Measurements from ENCODE around the gene UGT1A4.
A peak's percentile ranks its signal among the peaks of the same experiment; 100 is the strongest.
"Not testable (repeated sequence)": the region's sequence is repeated elsewhere in the genome, so short reads cannot be mapped to it uniquely, and the experiment has no call there.

Gene UGT1A4

DNA sequence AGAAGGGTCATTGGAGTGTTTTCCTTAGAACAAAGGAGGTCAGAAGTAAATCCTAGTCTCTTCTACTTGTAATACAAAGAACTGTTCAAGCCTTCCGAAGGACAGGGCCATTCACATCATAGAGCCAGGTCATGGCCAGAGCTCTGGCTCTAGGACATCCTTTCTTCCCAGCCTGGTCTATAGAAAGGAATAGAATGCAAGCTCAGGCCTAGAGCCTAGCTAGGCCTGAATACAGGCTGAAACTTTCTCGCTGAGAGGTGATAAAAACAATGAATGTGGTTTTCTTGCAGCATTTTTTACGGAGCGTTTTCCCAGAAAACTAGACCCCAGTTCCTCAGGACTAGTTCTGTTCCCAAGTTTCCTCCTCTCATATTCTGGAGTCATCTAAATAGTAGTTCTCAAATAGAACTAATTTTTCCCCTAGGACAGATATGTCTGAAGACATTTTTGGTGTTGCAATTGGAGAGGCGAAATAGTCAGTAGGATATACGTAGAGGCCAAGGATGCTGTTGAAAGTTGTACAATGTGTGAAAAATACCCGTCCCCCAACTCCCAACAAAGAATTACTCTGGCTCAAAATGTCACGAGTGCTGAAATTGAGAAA lies 19.0 kb upstream of the UGT1A4 start:
- Histone ChIP-seq H3K27ac (ENCODE audit: insufficient read depth, low read depth, low read length, poor library complexity, severe bottlenecking) (peak overlapping the region; percentile 50), H3K27me3 (ENCODE audit: control insufficient read depth, insufficient read depth, low read length, poor library complexity, severe bottlenecking) (no peaks in the 10 kb centered on the region), H3K36me3 (ENCODE audit: control insufficient read depth, insufficient read depth, low read length) (no peaks in the 10 kb centered on the region), H3K4me1 (ENCODE audit: control insufficient read depth, insufficient read depth, low read length) (peaks cover 8% of the 10 kb centered on the region), H3K4me3 (ENCODE audit: insufficient read depth, low read depth, low read length) (no peak overlapping the region), H3K9me3 (ENCODE audit: control insufficient read depth, low read length) (no peaks in the 10 kb centered on the region)
- 83 to 84% methylated on average over 8 of the region's 8 CpGs for whole genome bisulfite sequencing, 2 experiments

DNA sequence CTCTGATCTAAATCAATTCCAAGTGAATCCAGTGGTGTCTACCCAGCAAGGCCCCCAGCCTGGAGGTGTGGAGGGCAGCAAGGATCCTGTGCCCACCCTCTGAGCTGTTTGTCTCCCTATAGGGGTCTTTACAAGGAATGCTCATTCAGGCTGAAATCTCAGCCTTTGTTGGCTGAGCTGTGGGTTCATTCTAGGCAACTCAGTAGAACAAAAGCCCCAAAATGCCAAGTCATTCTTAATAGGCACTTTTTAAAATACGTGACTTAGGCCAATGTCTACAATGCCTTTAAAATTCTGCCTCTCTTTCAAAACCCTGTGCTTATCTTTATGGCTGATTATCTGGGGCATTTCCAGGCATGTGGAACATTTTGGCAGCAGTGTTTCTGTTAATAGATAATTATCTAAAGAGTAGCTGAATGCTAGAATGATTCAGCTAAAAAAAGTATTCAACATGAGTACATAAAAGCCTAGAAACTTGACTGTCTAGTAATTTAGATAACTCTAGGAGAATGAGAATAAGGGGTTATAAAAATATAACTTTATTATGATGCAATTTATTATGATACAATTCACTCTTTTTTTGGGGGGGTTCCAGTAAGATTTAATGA lies 18.4 kb upstream of the UGT1A4 start:
- H3K27ac ChIP-seq (ENCODE audit: insufficient read depth, low read depth, low read length, poor library complexity, severe bottlenecking) = peak overlapping the region; percentile 89

DNA sequence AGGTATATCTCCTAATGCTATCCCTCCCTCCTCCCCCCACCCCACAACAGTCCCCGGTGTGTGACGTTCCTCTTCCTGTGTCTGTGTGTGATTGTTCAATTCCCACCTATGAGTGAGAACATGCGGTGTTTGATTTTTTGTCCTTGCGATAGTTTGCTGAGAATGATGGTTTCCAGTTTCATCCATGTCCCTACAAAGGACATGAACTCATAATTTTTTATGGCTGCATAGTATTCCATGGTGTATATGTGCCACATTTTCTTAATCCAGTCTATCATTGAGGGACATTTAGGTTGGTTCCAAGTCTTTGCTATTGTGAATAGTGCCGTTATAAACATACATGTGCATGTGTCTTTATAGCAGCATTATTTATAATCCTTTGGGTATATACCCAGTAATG lies 17.7 kb upstream of the UGT1A4 start:
- H3K36me3 ChIP-seq (ENCODE audit: control insufficient read depth, insufficient read depth, low read length); H3K4me1 ChIP-seq (ENCODE audit: control insufficient read depth, insufficient read depth, low read length); H3K9me3 ChIP-seq (ENCODE audit: control insufficient read depth, low read length): not testable (repeated sequence)

More for the DNA sequence above, 18.4 kb upstream of the UGT1A4 start:
- H3K4me1 ChIP-seq (ENCODE audit: control insufficient read depth, insufficient read depth, low read length) = peaks cover 8% of the 10 kb centered on the region
- H3K36me3 ChIP-seq (ENCODE audit: control insufficient read depth, insufficient read depth, low read length) = no peaks in the 10 kb centered on the region
- no peak overlapping the region for H3K4me3 ChIP-seq (ENCODE audit: insufficient read depth, low read depth, low read length)
- H3K9me3 ChIP-seq (ENCODE audit: control insufficient read depth, low read length) = no peaks in the 10 kb centered on the region
- H3K27me3 ChIP-seq (ENCODE audit: control insufficient read depth, insufficient read depth, low read length, poor library complexity, severe bottlenecking) = no peaks in the 10 kb centered on the region
- 0 to 9% methylated on average over 1 of the region's 1 CpG for WGBS, 2 experiments

DNA sequence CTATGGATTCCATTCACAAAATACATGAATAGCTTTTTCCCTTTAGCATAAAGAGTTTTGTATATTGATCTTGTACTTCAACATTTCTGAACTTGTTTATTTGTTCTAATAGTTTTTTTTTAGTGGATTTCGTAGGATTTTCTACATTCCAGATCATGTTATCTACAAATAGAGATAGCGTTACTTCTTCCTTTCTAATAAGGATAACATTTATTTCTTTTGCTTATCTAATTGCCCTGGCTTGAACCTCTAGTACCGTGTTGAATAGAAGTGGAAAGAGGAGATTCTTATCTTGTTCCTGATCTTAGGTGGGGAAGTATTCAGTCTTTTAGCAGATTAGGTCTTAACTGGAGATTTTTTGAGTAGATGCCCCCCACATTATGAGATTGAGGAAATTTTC lies 16.3 kb upstream of the UGT1A4 start:
- H3K4me3 ChIP-seq (ENCODE audit: insufficient read depth, low read depth, low read length) = no peak overlapping the region
- no peak overlapping the region for H3K27ac ChIP-seq (ENCODE audit: insufficient read depth, low read depth, low read length, poor library complexity, severe bottlenecking)
- H3K9me3 ChIP-seq (ENCODE audit: control insufficient read depth, low read length) = no peaks in the 10 kb centered on the region
- 91 to 94% methylated on average over 1 of the region's 3 CpGs for WGBS, 2 experiments
- peaks cover 8% of the 10 kb centered on the region for H3K4me1 ChIP-seq (ENCODE audit: control insufficient read depth, insufficient read depth, low read length)
- H3K36me3 ChIP-seq (ENCODE audit: control insufficient read depth, insufficient read depth, low read length) = no peaks in the 10 kb centered on the region
- no peaks in the 10 kb centered on the region for H3K27me3 ChIP-seq (ENCODE audit: control insufficient read depth, insufficient read depth, low read length, poor library complexity, severe bottlenecking)

More for the DNA sequence above, 17.7 kb upstream of the UGT1A4 start:
- not testable (repeated sequence) for H3K4me3 ChIP-seq (ENCODE audit: insufficient read depth, low read depth, low read length); H3K27ac ChIP-seq (ENCODE audit: insufficient read depth, low read depth, low read length, poor library complexity, severe bottlenecking); H3K27me3 ChIP-seq (ENCODE audit: control insufficient read depth, insufficient read depth, low read length, poor library complexity, severe bottlenecking)
- WGBS, 2 experiments = 100% methylated on average over 1 of the region's 5 CpGs; no CpG with 5 or more reads in 1 of the 2 experiments

DNA sequence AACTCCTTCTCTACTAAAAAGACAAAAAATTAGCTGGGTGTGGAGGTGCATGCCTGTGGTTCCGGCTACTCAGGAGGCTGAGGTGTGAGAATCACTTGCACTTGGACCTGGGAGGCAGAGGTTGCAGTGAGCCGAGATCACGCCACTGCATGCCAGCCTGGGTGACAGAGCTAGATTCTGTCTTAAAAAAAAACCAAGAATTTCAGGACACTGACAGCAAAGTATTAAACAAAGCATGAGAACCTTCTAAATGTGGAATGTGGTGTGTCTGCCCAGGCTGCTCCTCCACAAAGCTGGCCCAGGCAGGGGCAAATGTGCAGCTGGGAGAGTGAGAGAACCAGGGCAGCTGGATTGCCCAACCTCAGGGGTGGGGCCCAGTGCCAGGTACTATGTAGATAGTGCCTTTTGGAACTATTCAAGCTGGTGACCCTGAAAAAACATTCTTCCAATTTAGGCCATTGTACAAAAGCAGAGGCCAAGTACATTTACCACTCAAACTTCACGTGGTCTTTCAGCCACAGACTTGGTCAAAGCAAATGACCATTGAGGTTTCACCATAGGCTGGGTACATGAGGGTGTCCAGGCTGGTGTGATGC lies 12.5 kb upstream of the UGT1A4 start:
- 70 to 73% methylated on average over 4 of the region's 4 CpGs for WGBS, 2 experiments
- Histone ChIP-seq H3K4me1 (ENCODE audit: control insufficient read depth, insufficient read depth, low read length) (no peaks in the 10 kb centered on the region), H3K27me3 (ENCODE audit: control insufficient read depth, insufficient read depth, low read length, poor library complexity, severe bottlenecking) (no peaks in the 10 kb centered on the region), H3K9me3 (ENCODE audit: control insufficient read depth, low read length) (no peaks in the 10 kb centered on the region), H3K27ac (ENCODE audit: insufficient read depth, low read depth, low read length, poor library complexity, severe bottlenecking) (no peak overlapping the region), H3K36me3 (ENCODE audit: control insufficient read depth, insufficient read depth, low read length) (no peaks in the 10 kb centered on the region), H3K4me3 (ENCODE audit: insufficient read depth, low read depth, low read length) (no peak overlapping the region)

DNA sequence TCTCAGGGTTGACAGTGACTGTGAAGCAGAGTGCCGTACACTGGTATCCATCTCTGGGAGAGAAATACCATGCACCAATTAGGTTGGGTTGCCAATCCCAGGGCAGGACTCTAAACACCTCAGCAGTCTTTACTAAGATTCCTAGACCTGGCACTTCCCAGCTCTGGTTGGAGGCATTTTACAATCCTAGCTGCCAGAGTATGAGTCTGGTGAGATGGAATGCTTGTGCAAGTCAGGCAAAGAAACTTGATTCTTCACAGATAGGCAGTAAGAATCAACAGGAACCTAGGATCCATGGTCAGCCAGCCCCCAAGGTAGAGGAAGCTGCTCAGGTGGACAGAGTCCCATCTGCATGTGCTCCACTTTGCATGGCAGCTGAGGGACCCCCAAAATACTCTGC lies 11.8 kb upstream of the UGT1A4 start:
- no peaks in the 10 kb centered on the region for H3K36me3 ChIP-seq (ENCODE audit: control insufficient read depth, insufficient read depth, low read length)
- H3K4me1 ChIP-seq (ENCODE audit: control insufficient read depth, insufficient read depth, low read length) = no peaks in the 10 kb centered on the region
- no peak overlapping the region for H3K27ac ChIP-seq (ENCODE audit: insufficient read depth, low read depth, low read length, poor library complexity, severe bottlenecking)

DNA sequence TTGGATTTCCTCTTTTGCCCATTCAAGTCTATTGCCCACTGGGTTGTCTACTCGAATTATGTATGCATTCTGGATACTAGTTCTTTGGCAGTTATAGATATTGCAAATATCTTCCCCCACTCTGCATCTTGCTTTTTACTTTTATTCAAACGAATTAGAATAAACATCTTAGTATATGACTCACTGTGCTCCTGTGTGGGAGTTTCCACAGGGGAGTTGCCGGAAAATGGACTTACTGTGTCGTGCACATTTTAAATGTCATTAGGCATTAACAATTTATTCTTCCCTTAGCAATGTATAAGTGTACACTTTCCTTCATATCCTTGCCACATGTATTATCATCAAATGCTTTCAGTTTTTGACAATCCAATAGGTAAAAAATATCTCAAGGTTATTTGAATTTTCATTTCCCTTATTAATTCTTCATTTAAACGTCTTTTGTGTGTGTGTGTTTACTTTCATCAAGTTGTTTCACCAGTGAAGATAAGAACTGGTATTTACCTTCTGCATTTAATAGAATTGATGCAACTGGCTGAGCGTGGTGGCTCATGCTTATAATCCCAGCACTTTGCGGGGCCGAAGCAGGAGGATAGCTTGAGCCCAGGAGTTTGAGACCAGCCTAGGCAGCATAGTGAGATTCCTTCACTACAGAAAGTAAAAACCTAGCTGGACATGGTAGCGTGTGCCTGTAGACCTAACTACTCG lies 10.4 kb upstream of the UGT1A4 start:
- no peaks in the 10 kb centered on the region for H3K4me1 ChIP-seq (ENCODE audit: control insufficient read depth, insufficient read depth, low read length)
- H3K4me3 ChIP-seq (ENCODE audit: insufficient read depth, low read depth, low read length) = no peak overlapping the region
- no peaks in the 10 kb centered on the region for H3K9me3 ChIP-seq (ENCODE audit: control insufficient read depth, low read length)
- H3K36me3 ChIP-seq (ENCODE audit: control insufficient read depth, insufficient read depth, low read length) = no peaks in the 10 kb centered on the region
- WGBS, 2 experiments = 86 to 92% methylated on average over 8 to 10 of the region's 10 CpGs
- H3K27ac ChIP-seq (ENCODE audit: insufficient read depth, low read depth, low read length, poor library complexity, severe bottlenecking) = no peak overlapping the region
- no peaks in the 10 kb centered on the region for H3K27me3 ChIP-seq (ENCODE audit: control insufficient read depth, insufficient read depth, low read length, poor library complexity, severe bottlenecking)

More for the DNA sequence above, 11.8 kb upstream of the UGT1A4 start:
- H3K27me3 ChIP-seq (ENCODE audit: control insufficient read depth, insufficient read depth, low read length, poor library complexity, severe bottlenecking) = no peaks in the 10 kb centered on the region
- no peak overlapping the region for H3K4me3 ChIP-seq (ENCODE audit: insufficient read depth, low read depth, low read length)
- 48 to 50% methylated on average over 1 of the region's 1 CpG for WGBS, 2 experiments
- H3K9me3 ChIP-seq (ENCODE audit: control insufficient read depth, low read length) = no peaks in the 10 kb centered on the region

DNA sequence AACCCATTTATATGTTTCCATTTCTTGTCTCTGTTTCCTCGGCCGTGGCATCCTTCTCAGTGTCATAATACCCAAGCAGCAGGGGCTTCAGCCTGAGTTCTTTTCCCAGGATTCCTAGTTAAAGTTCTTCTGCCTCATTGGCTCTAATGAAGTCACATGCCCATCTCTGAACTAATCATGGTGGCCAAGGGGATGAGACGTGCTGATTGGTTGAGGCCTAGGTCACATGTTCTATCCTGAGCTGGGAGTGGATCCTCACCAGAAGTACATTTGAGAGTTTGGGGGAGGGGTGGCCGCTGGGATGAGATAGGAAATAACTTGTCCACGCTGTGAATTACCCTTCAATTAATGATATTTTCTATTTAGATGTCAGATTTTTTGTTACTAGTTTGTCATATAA lies 9.6 kb upstream of the UGT1A4 start:
- no peaks in the 10 kb centered on the region for H3K9me3 ChIP-seq (ENCODE audit: control insufficient read depth, low read length)
- 92 to 97% methylated on average over 3 to 4 of the region's 5 CpGs for WGBS, 2 experiments
- no peak overlapping the region for H3K27ac ChIP-seq (ENCODE audit: insufficient read depth, low read depth, low read length, poor library complexity, severe bottlenecking)
- no peak overlapping the region for H3K4me3 ChIP-seq (ENCODE audit: insufficient read depth, low read depth, low read length)
- no peaks in the 10 kb centered on the region for H3K4me1 ChIP-seq (ENCODE audit: control insufficient read depth, insufficient read depth, low read length)
- H3K27me3 ChIP-seq (ENCODE audit: control insufficient read depth, insufficient read depth, low read length, poor library complexity, severe bottlenecking) = no peaks in the 10 kb centered on the region
- H3K36me3 ChIP-seq (ENCODE audit: control insufficient read depth, insufficient read depth, low read length) = no peaks in the 10 kb centered on the region

DNA sequence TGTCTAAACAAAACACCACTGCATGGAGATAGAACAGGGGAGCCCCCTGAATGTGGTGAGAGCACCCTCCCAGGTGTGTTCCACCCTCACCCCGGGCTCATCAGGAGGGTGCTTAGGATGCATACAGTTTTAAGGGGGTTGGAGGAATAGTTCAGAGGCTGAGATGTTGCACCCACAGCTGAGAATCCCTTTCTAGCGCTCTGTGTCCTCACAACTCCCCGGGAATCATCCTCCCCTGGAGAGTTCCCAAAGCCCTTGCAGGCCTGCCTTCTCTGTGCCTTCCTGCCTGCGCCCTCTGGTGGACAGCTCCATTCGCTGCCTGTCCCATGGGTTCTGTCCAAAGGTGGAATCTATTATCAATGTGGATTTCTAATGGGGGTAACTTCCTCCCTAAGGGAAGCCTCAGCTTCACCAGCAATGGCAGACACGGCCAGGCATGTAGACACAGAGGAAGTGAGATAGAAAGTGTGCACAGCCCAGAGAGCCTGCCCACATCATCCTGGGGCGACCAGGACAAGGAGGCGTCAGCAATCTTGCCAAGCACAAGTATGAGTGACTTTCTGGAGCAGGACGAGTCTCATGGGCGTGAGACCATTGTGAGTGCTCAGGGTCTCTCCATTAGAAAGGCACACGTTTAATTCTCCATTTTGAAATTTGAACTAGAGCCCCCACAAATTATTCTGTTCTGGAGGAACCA lies 7.1 kb upstream of the UGT1A4 start:
- no peaks in the 10 kb centered on the region for H3K27me3 ChIP-seq (ENCODE audit: control insufficient read depth, insufficient read depth, low read length, poor library complexity, severe bottlenecking)
- WGBS, 2 experiments = 51 to 52% methylated on average over 11 of the region's 11 CpGs

More for the DNA sequence above, 7.1 kb upstream of the UGT1A4 start:
- Histone ChIP-seq H3K4me1 (ENCODE audit: control insufficient read depth, insufficient read depth, low read length) (no peaks in the 10 kb centered on the region), H3K27ac (ENCODE audit: insufficient read depth, low read depth, low read length, poor library complexity, severe bottlenecking) (no peak overlapping the region), H3K4me3 (ENCODE audit: insufficient read depth, low read depth, low read length) (no peak overlapping the region), H3K9me3 (ENCODE audit: control insufficient read depth, low read length) (no peaks in the 10 kb centered on the region), H3K36me3 (ENCODE audit: control insufficient read depth, insufficient read depth, low read length) (no peaks in the 10 kb centered on the region)
